ENCODE data around the gene TENM4.
A peak's percentile ranks its signal among the peaks of the same experiment; 100 is the strongest.

TENM4 gene

DNA sequence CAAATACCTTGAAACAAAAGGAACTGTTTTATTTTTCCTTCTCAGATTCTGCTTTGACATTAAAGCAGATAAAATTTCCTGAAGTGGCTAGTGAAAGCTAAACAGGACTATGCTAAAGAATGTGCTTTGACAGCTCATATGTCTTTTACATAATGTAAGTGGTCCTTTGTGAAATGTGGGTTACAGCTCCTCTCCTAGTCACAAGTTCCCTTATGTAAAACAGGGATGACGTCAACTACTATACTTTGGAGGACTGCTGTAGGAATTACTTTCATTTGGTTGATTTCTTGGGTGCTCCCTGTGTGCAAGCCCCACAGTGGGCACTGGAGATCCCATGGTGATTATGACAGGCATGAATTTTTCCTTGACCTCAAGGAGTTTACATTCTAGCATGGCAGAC is 649.6 kb downstream of the TENM4 start:
- TF ChIP-seq JUND (IDR thresholded peaks at IDR 0.05; ENCODE audit: low read depth): no peak
- no peak for DNase-seq (ENCODE audit: low read depth in 1 of 2, low spot score in 1 of 2)

DNA sequence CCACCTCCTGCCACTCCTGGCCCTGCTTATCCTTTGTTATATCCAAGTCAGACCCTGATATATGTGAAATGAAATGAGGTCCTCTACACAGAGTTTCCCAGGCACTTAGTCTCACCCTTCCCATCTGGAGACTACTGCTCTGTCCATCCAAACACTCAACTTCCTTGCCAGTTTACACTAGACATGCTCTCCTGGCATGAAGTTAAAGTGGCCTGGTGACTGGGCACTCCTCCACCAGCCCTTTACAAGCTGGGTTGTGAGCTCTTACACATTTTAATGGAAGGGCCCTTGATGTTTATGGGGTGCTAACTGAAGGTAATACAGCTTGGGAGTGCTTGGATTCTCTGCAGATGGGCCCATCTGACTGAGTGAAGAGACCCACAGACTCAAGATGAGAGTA is 650.0 kb downstream of the TENM4 start:
- TF ChIP-seq JUND (IDR thresholded peaks at IDR 0.05; ENCODE audit: low read depth): no peak
- in situ Hi-C loops (cut with HindIII; ENCODE audit: low pct_unique_long_range_greater_than_20kb, low sequenced_read_pairs): no loop called here
- DNase-seq (ENCODE audit: low read depth in 1 of 2, low spot score in 1 of 2): no peak

More for the DNA sequence above, 649.6 kb downstream of the TENM4 start:
- in situ Hi-C loops (cut with HindIII; ENCODE audit: low pct_unique_long_range_greater_than_20kb, low sequenced_read_pairs): no loop called here

DNA sequence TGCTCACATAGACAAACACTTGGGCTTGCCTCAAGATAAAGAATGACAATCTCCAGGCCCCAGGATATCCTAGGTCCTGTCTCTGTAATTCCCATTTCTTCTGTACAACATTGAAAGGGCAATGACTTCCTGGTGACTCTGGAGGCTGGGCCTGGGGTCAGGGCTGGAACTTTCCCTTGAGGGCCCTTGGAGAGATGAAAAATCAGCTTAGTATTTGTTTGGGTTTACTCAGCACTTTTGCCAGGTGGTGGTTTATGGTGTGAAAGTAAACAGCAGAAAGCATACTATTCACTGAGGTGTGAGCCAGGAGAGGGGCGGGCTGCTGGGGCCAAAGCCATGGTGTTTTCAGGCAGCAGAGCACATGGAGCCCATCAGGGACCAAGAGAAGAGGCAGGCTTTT is 651.5 kb downstream of the TENM4 start:
- in situ Hi-C loops (cut with HindIII; ENCODE audit: low pct_unique_long_range_greater_than_20kb, low sequenced_read_pairs): no loop called here
- TF ChIP-seq JUND (IDR thresholded peaks at IDR 0.05; ENCODE audit: low read depth): no peak
- peak; percentile 52 to 54 for DNase-seq (ENCODE audit: low read depth in 1 of 2, low spot score in 1 of 2)

DNA sequence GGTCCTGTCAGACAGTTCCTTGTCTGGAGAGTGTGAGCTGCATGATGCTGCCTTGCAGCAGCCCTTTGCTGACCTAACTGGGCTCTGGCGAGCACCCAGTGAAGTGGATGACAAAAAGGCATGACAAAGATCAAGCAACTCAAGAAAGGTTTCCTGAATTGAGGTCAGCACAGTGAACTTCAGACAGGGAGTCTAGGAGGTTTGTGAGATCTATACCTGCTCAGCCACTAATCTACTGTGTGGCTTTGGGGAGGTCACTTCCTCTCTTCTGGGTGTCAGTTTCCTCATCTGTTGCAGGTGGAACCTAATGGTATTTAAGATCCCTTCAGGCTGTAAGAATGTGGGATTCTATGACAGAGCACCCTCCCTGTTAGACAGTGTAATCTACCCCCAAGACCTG is 652.3 kb downstream of the TENM4 start:
- TF ChIP-seq JUND (IDR thresholded peaks at IDR 0.05; ENCODE audit: low read depth): no peak
- in situ Hi-C loops (cut with HindIII; ENCODE audit: low pct_unique_long_range_greater_than_20kb, low sequenced_read_pairs): no loop called here
- DNase-seq (ENCODE audit: low read depth in 1 of 2, low spot score in 1 of 2): no peak

DNA sequence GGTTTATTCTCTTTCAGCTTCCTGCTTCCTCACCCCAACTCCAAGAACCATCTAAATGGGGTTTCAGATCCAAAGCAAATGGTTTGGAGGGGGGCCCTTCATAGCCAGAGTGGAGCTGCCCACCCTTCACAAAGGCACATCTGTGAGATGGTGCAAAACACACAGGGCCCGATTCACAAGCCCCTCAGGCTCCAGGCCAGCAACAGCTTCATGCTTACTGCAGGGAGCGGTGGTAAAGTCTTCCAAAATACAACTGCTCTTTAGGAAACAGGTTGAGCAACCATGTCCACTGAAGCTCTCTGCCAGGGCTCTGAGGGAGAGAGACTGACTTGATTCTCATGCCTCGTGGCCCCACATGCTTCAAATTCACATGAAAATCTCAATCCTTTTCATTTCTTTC is 653.1 kb downstream of the TENM4 start:
- DNase-seq (ENCODE audit: low read depth in 1 of 2, low spot score in 1 of 2): no peak
- TF ChIP-seq JUND (IDR thresholded peaks at IDR 0.05; ENCODE audit: low read depth): no peak
- in situ Hi-C loops (cut with HindIII; ENCODE audit: low pct_unique_long_range_greater_than_20kb, low sequenced_read_pairs): no loop called here

DNA sequence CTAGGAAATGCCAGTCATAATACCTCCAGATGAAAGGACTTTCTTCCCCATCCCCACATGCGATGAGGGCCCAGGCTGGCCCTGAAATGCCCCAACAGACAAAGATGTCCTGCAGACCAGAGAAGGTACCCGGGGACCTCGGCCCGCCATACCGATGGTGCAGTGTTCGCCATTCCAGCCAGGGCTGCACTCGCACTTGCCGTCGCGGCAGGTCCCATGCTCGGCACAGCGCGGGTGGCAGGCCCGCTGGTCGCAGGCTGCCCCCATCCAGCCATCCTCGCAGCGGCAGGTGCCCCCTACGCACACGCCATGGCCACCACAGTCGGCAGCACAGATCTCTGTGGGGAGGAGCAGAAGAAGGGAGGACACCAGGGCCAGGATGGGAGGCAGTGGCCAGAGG is 654.1 kb downstream of the TENM4 start:
- TF ChIP-seq JUND (IDR thresholded peaks at IDR 0.05; ENCODE audit: low read depth): no peak
- DNase-seq (ENCODE audit: low read depth in 1 of 2, low spot score in 1 of 2): no peak
- in situ Hi-C loops (cut with HindIII; ENCODE audit: low pct_unique_long_range_greater_than_20kb, low sequenced_read_pairs): no loop called here

DNA sequence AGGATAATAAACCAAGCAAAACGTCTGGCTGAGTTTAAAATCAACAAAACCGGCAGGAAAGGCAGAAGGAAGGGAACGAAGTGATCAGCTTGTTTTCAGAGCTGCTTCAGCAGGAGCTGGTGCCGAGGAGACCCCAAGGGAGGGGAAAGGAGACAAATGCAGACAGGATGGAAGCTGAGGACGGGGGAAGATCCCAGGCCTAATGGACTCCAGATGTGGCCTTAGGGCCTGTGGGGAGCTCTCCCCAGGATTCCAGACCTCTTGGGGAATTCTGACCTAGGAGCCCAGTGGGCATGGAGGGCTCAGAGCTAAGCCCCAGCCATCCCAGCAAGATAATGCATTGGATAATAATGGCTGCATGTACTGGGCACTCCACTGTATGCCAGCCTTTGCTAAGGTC is 654.7 kb downstream of the TENM4 start:
- TF ChIP-seq JUND (IDR thresholded peaks at IDR 0.05; ENCODE audit: low read depth): no peak
- DNase-seq (ENCODE audit: low read depth in 1 of 2, low spot score in 1 of 2): no peak
- in situ Hi-C loops (cut with HindIII; ENCODE audit: low pct_unique_long_range_greater_than_20kb, low sequenced_read_pairs): no loop called here

DNA sequence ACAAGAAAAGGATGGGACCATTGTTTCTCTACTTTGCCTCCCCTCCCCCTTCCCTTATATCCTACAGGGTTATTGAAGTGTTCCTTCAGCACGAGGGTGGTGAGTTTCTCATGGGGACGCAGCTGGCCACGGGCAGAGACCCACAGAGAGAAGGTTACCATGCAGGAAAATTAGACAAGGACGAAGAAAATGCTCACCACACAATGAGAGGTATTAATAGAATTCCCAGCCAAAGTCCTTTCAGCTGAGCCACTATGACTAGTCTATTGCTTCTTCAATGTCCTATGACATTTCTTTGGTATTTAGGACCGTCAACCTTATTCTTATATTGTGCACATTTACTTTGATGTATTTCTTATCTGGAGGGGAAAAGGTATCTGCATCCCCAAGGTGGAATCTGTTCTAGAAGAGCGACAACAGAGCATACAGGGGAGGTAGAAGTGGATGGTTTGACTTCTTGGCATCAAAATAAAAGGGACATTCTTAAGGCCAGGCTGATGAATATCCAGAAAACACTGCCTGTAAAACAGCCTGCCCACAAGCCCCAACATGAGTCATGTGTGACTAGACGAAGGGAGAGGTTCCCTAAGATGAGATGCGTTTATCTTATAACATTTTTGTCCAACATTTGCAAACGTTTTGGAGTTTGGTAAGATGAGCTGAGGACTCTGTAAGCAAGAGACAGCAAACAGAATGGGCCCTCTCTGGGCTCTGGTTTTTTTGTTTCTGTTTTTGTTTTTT is 656.3 kb downstream of the TENM4 start:
- in situ Hi-C loops (cut with HindIII; ENCODE audit: low pct_unique_long_range_greater_than_20kb, low sequenced_read_pairs): no loop called here
- TF ChIP-seq JUND (IDR thresholded peaks at IDR 0.05; ENCODE audit: low read depth): no peak
- no peak for DNase-seq (ENCODE audit: low read depth in 1 of 2, low spot score in 1 of 2)

DNA sequence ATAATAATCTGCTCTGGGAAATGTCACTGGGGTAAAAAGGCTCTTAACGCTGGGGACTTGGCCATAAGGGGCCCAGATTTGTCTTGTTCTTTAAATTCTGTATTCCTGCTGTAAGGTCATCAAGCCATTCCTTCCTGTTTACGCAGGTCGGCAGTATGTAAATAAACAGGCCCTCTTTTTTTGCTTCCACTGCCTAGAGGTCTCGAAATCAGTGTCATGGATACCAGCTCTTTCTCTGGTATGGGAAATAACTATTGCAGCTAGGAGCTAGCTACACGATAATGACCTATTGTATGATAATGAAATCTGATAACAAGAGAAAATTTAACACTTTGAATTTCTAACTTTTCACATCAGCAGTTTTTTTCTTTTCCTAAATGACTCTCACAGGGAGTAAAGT is 657.0 kb downstream of the TENM4 start:
- DNase-seq (ENCODE audit: low read depth in 1 of 2, low spot score in 1 of 2): no peak
- in situ Hi-C loops (cut with HindIII; ENCODE audit: low pct_unique_long_range_greater_than_20kb, low sequenced_read_pairs): no loop called here
- no peak for TF ChIP-seq JUND (IDR thresholded peaks at IDR 0.05; ENCODE audit: low read depth)

DNA sequence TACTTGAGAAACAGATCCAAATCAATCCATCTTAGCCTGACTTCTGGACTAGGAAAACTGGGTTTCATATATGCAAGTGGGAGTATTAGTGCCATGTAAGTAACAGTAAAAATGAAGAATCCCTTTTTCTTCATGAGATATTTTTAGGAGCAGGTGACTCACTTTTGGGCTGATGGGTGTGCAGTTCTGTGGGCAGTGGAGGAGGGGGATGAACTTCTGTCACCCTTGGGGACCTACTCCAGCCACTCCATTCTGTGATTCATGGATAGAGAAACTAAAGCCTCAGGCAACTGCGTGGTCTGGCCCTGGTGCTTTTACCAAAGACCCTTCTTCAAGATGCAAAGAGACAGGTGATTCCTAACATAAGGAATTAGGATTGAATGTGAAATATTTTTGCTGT is 657.5 kb downstream of the TENM4 start:
- DNase-seq (ENCODE audit: low read depth in 1 of 2, low spot score in 1 of 2): no peak
- TF ChIP-seq JUND (IDR thresholded peaks at IDR 0.05; ENCODE audit: low read depth): no peak
- in situ Hi-C loops (cut with HindIII; ENCODE audit: low pct_unique_long_range_greater_than_20kb, low sequenced_read_pairs): no loop called here

DNA sequence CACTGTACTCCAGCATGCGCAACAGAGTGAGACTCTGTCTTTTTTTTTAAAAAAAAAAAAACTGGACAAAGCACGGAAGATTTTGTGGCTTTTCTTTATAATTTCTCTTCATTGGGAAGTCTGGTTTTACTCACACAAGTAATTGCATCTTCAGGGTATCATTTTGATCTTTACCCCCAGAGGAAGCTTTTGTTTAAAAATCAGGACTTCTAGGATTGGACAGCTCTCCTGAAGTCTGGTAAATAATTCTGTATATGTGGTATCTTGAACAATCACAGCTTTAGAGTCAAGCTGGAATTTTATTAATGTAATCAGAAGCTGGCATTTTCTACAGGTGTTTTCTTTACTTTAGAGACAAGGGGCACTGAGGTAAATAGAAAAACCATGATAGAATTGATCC is 658.1 kb downstream of the TENM4 start:
- no peak for TF ChIP-seq JUND (IDR thresholded peaks at IDR 0.05; ENCODE audit: low read depth)
- DNase-seq (ENCODE audit: low read depth in 1 of 2, low spot score in 1 of 2): no peak
- in situ Hi-C loops (cut with HindIII; ENCODE audit: low pct_unique_long_range_greater_than_20kb, low sequenced_read_pairs): no loop called here

DNA sequence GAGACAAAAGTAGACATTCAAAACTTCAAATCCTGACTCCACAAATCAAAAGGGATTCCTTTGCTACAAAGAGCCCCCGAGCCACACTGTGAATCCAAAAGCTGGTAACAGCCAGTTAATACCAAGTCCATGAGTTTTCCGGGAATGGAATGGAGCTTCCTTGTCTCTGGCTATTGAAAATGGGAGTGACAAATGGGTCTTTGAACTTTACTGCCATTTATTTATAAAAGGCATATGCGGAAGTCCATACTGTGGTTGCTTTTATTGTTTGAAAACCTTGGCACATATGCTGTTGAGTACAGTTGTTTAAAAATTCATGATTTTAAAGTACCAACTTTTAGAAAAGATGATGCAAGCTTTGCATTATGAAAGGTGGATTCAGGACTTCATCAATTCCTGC is 659.9 kb downstream of the TENM4 start:
- in situ Hi-C loops (cut with HindIII; ENCODE audit: low pct_unique_long_range_greater_than_20kb, low sequenced_read_pairs): no loop called here
- no peak for TF ChIP-seq JUND (IDR thresholded peaks at IDR 0.05; ENCODE audit: low read depth)
- DNase-seq (ENCODE audit: low read depth in 1 of 2, low spot score in 1 of 2): no peak

DNA sequence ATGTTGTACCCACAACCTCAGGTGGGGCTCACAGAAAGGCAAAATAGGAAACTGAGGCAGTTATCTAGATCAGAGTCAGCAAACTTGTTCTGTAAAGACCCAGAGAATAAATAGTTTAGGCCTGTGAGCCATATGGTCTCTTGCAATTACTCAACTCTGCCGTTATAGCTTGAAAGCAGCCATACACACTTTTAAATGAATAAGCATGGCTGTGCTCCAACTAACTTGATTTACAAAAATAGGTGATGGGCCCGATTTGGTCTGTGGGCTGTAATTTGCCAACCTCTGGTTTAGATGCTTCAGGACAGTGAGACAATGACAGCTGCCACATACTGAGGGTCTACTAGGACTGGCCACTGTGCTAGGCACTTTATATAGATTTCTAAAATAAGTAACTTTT is 667.3 kb downstream of the TENM4 start:
- no peak for TF ChIP-seq JUND (IDR thresholded peaks at IDR 0.05; ENCODE audit: low read depth)
- in situ Hi-C loops (cut with HindIII; ENCODE audit: low pct_unique_long_range_greater_than_20kb, low sequenced_read_pairs): no loop called here
- DNase-seq (ENCODE audit: low read depth in 1 of 2, low spot score in 1 of 2): no peak

DNA sequence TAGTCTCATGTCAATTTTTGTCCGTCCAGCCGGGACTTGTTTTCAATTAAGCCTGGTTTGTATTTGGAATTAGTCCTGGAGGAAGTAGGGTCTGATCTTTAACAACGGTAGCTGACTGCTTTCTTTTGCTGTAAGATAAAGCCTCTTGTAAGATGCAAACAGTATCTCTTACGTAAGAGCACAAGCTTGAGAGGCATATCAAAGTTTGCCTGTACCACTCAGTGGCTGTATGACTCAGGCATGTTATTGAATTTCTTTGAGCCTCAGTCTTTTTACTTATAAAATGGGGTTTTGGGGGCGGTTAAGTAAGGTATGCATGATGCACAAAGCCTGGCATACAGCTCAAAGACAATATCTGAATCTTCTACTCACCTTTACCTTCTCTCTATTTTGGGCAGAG is 667.8 kb downstream of the TENM4 start:
- DNase-seq (ENCODE audit: low read depth in 1 of 2, low spot score in 1 of 2): no peak
- TF ChIP-seq JUND (IDR thresholded peaks at IDR 0.05; ENCODE audit: low read depth): no peak
- in situ Hi-C loops (cut with HindIII; ENCODE audit: low pct_unique_long_range_greater_than_20kb, low sequenced_read_pairs): no loop called here

Data from T47D (cell line).